KG1 (cell line): ENCODE results near the gene BAIAP2.

ENCODE experiments used
- DNase-seq: peaks from one replicate; lab custom pipeline; 2025; lab: John Stamatoyannopoulos, UW

BAIAP2 gene

GRCh38 chr17:81160306-81160705 lies 125.4 kb downstream of the BAIAP2 start:
- peak; percentile 23 for DNase-seq

- DNase-seq = no peak
These were observed 125.9 kb downstream of the BAIAP2 start for GRCh38 chr17:81160747-81161453.

GRCh38 chr17:81161536-81161935 lies 126.6 kb downstream of the BAIAP2 start:
- DNase-seq = no peak

GRCh38 chr17:81161972-81162371 lies 127.0 kb downstream of the BAIAP2 start:
- DNase-seq = no peak

DNA sequence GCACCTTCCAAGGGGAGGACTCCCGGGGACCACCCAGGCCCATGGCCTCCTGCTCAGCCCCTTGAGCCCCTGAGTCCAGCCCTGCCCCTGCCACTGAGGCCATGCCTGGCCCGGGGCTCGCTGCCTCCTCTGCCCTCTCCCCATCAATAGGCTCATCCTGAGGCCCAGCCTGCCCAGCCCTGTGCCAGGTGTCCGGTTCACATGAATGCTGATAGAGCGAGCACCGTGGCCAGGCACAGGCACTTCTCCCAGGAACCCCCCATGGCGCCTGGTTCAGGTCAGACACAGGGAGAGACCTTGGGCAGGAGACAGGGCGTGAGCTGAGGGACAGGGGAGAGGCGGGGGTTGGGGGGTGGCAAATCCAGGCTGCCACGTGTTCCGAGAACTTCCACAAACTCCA lies 127.5 kb downstream of the BAIAP2 start:
- DNase-seq = no peak

- no peak for DNase-seq
These were observed 128.2 kb downstream of the BAIAP2 start for GRCh38 chr17:81163051-81163695.

- no peak for DNase-seq
These were observed 128.9 kb downstream of the BAIAP2 start for GRCh38 chr17:81163703-81164370.

GRCh38 chr17:81164371-81165245 lies 129.7 kb downstream of the BAIAP2 start:
- no peak for DNase-seq

- no peak for DNase-seq
These were observed 130.5 kb downstream of the BAIAP2 start, which contains the start of gene PVALEF for GRCh38 chr17:81165246-81166032. PVALEF (plus strand) TSS chr17:81165507; CDS start chr17:81181227, 15,720 bp downstream.

- no peak for DNase-seq
These were observed 131.1 kb downstream of the BAIAP2 start, which contains the start of gene AATK for GRCh38 chr17:81166033-81166492. AATK (minus strand) TSS chr17:81166221; CDS start chr17:81165992, 229 bp downstream.
